GM23338 (cell line): ENCODE data around the gene SESN1. TPM values are rescaled to one million over a fixed set of nuclear protein-coding genes. Genes with fewer than 3 reads are reported as not detected.
A peak's percentile ranks its signal among the peaks of the same experiment; 100 is the strongest.

Source experiments
- ATAC-seq: fragments of 200-7000 bp; cut with Tn5 transposase; 3 replicates; pipeline ENCODE4 v1.9.1; 2020
- DNase-seq: peaks from one replicate; pipeline ENCODE4 v3.0.0-alpha.2; 2015; ENCODE audit warnings: low spot score
- H2AFZ ChIP-seq: fragments of 200-600 bp; sonication (generic); 2 replicates; pipeline ENCODE4 v1.8.0; 2016; ENCODE audit warnings: antibody characterized with exemption, mild to moderate bottlenecking, moderate library complexity
- H3F3A ChIP-seq: fragments of 200-600 bp; sonication (generic); replicated peaks from 2 replicates; pipeline ENCODE4 v1.8.0; 2017; ENCODE audit warnings: antibody characterized with exemption, mixed run types, low read depth
- H3K27ac ChIP-seq: fragments of 200-600 bp; sonication (generic); 2 replicates; pipeline ENCODE4 v1.6.1; 2016; ENCODE audit warnings: low read depth
- H3K27me3 ChIP-seq: fragments of 200-600 bp; sonication (generic); 2 replicates; pipeline ENCODE4 v1.8.0; 2016; ENCODE audit warnings: mild to moderate bottlenecking, mixed run types, moderate library complexity; ENCODE audit not compliant: insufficient read depth
- H3K36me3 ChIP-seq: fragments of 200-600 bp; sonication (generic); 2 replicates; pipeline ENCODE4 v1.8.0; 2016; ENCODE audit warnings: mild to moderate bottlenecking; ENCODE audit not compliant: insufficient read depth
- H3K4me1 ChIP-seq: fragments of 200-600 bp; sonication (generic); 2 replicates; pipeline ENCODE4 v1.8.0; 2016; ENCODE audit warnings: mild to moderate bottlenecking, moderate library complexity; ENCODE audit not compliant: insufficient read depth
- H3K4me2 ChIP-seq: fragments of 200-600 bp; sonication (generic); 2 replicates; pipeline ENCODE4 v1.7.1; 2017; ENCODE audit warnings: mixed run types
- H3K4me3 ChIP-seq: fragments of 200-600 bp; sonication (generic); 2 replicates; pipeline ENCODE4 v1.6.1; 2016; ENCODE audit warnings: mixed run types
- H3K79me2 ChIP-seq: fragments of 200-600 bp; sonication (generic); replicated peaks from 2 replicates; pipeline ENCODE4 v1.8.0; 2017; ENCODE audit warnings: mild to moderate bottlenecking; ENCODE audit not compliant: insufficient read depth
- H3K9me2 ChIP-seq: fragments of 200-600 bp; sonication (generic); 2 replicates; pipeline ENCODE4 v1.8.0; 2017; ENCODE audit not compliant: insufficient read depth
- H4K20me1 ChIP-seq: fragments of 200-600 bp; sonication (generic); replicated peaks from 2 replicates; pipeline ENCODE4 v1.8.0; 2017; ENCODE audit warnings: mild to moderate bottlenecking; ENCODE audit not compliant: insufficient read depth
- H3K27ac Mint-ChIP-seq: 2 replicates; pipeline ENCODE4 v1.8.0; 2020; ENCODE audit warnings: inconsistent platforms, mild to moderate bottlenecking, moderate library complexity, mixed read lengths
- H3K27me3 Mint-ChIP-seq: 3 replicates; pipeline ENCODE4 v1.8.0; 2022; ENCODE audit warnings: low read depth, mild to moderate bottlenecking, moderate library complexity, mixed read lengths, inconsistent platforms; ENCODE audit not compliant: insufficient read depth, poor library complexity
- H3K36me3 Mint-ChIP-seq: 3 replicates; pipeline ENCODE4 v1.8.0; 2021; ENCODE audit warnings: low read depth, mild to moderate bottlenecking, inconsistent platforms, moderate library complexity, mixed read lengths
- H3K4me1 Mint-ChIP-seq: 3 replicates; pipeline ENCODE4 v1.8.0; 2020; ENCODE audit warnings: mild to moderate bottlenecking, inconsistent platforms, mixed read lengths
- H3K4me3 Mint-ChIP-seq: 3 replicates; pipeline ENCODE4 v1.8.0; 2021; ENCODE audit warnings: moderate library complexity, mild to moderate bottlenecking, inconsistent platforms, mixed read lengths
- H3K9me3 Mint-ChIP-seq: 3 replicates; pipeline ENCODE4 v1.8.0; 2020; ENCODE audit warnings: moderate library complexity, mild to moderate bottlenecking, inconsistent platforms, mixed read lengths
- CREB1 ChIP-seq: fragments of 250-450 bp; sonication (Bioruptor Pico); IDR thresholded peaks from 2 replicates; pipeline ENCODE4 v1.5.0; 2020; ENCODE audit warnings: low read depth, mild to moderate bottlenecking, moderate library complexity
- EZH2 ChIP-seq: fragments of 200-600 bp; sonication (generic); IDR thresholded peaks from one replicate; pipeline ENCODE4 v1.8.0; 2017; ENCODE audit warnings: antibody characterized with exemption, mild to moderate bottlenecking, low read depth; ENCODE audit not compliant: unreplicated experiment
- JUNB ChIP-seq: IDR thresholded peaks from one replicate; pipeline ENCODE4 v1.6.1; 2016; ENCODE audit warnings: antibody characterized with exemption; ENCODE audit not compliant: unreplicated experiment
- NANOG ChIP-seq: IDR thresholded peaks from 2 replicates; pipeline ENCODE4 v1.6.1; 2016; ENCODE audit warnings: antibody characterized with exemption, borderline replicate concordance
- POLR2AphosphoS5 ChIP-seq: IDR thresholded peaks from 2 replicates; pipeline ENCODE4 v1.6.1; 2016; ENCODE audit warnings: antibody characterized with exemption, low read depth
- ZNF114 ChIP-seq: fragments of 250-450 bp; sonication (Bioruptor Pico); IDR thresholded peaks from 2 replicates; pipeline ENCODE4 v1.5.0; 2020; ENCODE audit warnings: mild to moderate bottlenecking, moderate library complexity
- ZNF331 ChIP-seq: fragments of 250-450 bp; sonication (Bioruptor Pico); IDR thresholded peaks from 2 replicates; pipeline ENCODE4 v1.5.0; 2020; ENCODE audit warnings: low read depth, mild to moderate bottlenecking, moderate library complexity
- polyA plus RNA-seq: library from polyadenylated mRNA; unstranded; fragments of >200 nt; fragmentation: Nextera tagmentation; extraction: Ambion mirVana; gene quantifications from 2 replicates; pipeline ENCODE4 v1.2.1, GENCODE V29; 2016
- total RNA-seq: library from RNA; depleted of rRNA; stranded (reverse); fragments of >200 nt; shearing (Covaris generic); gene quantifications from 2 replicates; pipeline ENCODE4 v1.2.3, GENCODE V29; 2014
- TF ChIP-seq, protein P1 (sequence below), 2 experiments: fragments of 200-600 bp in 1 of 2; sonication (generic) in 1 of 2; conservative IDR thresholded peaks; 2 replicates each; pipeline versions ENCODE4 v1.5.1 to v1.6.1; 2016 to 2017; ENCODE audit warnings: antibody characterized with exemption in 2 of 2, low read depth in 2 of 2, mild to moderate bottlenecking in 2 of 2, moderate library complexity in 1 of 2
- TF ChIP-seq, protein P2 (sequence below): fragments of 250-450 bp; sonication (Bioruptor Pico); IDR thresholded peaks from 2 replicates; pipeline ENCODE4 v1.5.0; 2020; ENCODE audit warnings: mild to moderate bottlenecking, moderate library complexity
- TF ChIP-seq, protein P3 (sequence below): IDR thresholded peaks from 2 replicates; pipeline ENCODE4 v1.6.1; 2016; ENCODE audit warnings: antibody characterized with exemption

Gene SESN1
- total and polyA plus RNA-seq, 2 experiments from 2014 or later = 26.2 to 36.4 TPM

DNA sequence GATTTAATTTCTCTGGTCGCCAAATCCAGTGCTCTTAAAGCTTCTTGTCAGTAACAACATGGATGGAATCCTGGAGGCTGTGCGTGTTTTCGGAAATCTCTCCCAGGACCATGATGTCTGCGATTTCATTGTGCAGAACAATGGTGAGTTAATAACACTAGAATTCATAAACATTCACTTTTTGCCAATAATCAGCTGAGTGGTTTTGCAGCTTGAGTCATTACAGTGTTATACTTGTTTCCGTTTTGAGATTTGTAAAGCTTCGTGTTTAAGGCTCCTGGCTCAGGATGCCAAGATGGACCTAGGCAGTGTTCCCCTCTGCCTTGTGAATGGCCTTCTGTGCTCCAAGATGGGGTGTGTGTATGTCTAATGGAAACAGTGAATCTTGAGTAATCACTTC is 132.7 kb downstream of the SESN1 start:
- Mint-ChIP-seq H3K9me3 (no peaks in the 10 kb centered on the region), H3K27me3 (no peaks in the 10 kb centered on the region), H3K4me1 (peaks cover 29% of the 10 kb centered on the region), H3K4me3 (no peak overlapping the region), H3K27ac (no peak overlapping the region), H3K36me3 (no peaks in the 10 kb centered on the region; the same call in 2 of the 3 replicates)
- Histone ChIP-seq H3K79me2 (no peaks in the 10 kb centered on the region), H3K4me3 (no peak overlapping the region), H3K27ac (no peak overlapping the region), H3K4me1 (peaks cover 17% of the 10 kb centered on the region), H3K9me2 (no peaks in the 10 kb centered on the region), H3K27me3 (no peaks in the 10 kb centered on the region), H3K4me2 (no peak overlapping the region), H4K20me1 (no peaks in the 10 kb centered on the region), H3K36me3 (no peaks in the 10 kb centered on the region), H3F3A (no peaks in the 10 kb centered on the region), H2AFZ (peak overlapping the region; percentile 8; the same call in 1 of the 2 replicates)
- DNase-seq = no peak
- no peak for ATAC-seq
- no peak for TF ChIP-seq ZNF114 (CRISPR knock-in tag)
- no peak for TF ChIP-seq NANOG
- TF ChIP-seq CREB1 (CRISPR knock-in tag) = no peak
- TF ChIP-seq, protein P1, sequence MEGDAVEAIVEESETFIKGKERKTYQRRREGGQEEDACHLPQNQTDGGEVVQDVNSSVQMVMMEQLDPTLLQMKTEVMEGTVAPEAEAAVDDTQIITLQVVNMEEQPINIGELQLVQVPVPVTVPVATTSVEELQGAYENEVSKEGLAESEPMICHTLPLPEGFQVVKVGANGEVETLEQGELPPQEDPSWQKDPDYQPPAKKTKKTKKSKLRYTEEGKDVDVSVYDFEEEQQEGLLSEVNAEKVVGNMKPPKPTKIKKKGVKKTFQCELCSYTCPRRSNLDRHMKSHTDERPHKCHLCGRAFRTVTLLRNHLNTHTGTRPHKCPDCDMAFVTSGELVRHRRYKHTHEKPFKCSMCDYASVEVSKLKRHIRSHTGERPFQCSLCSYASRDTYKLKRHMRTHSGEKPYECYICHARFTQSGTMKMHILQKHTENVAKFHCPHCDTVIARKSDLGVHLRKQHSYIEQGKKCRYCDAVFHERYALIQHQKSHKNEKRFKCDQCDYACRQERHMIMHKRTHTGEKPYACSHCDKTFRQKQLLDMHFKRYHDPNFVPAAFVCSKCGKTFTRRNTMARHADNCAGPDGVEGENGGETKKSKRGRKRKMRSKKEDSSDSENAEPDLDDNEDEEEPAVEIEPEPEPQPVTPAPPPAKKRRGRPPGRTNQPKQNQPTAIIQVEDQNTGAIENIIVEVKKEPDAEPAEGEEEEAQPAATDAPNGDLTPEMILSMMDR (conservative IDR thresholded peaks at IDR 0.05; ENCODE audit: low read depth in 2 of 2) = no peak
- no peak for TF ChIP-seq ZNF331 (CRISPR knock-in tag)

DNA sequence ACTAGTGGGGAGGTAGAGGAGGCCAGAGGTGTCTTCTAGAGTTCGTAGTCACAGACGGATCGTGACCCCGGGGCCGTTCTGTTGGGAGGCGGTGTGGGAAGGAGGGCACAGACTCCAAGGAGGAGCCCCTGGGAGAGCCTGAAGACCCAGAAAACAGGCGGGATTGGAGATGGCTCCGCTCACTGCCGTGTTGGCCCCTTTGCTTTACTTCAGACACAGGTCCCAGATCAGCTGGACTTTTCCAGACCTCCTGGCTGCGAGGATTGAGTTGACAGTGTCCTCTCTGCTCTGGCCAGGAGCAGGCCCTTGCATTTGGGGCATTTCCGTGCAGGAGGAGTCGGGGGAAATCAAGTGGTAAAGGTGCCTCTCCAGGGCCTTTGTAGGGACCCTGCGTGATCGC is 133.6 kb downstream of the SESN1 start:
- Histone ChIP-seq H3K4me3 (no peak overlapping the region), H3K9me2 (no peaks in the 10 kb centered on the region), H2AFZ (peak overlapping the region; percentile 83; the same call in 1 of the 2 replicates), H3K4me1 (peaks cover 11% of the 10 kb centered on the region), H3F3A (no peaks in the 10 kb centered on the region), H4K20me1 (no peaks in the 10 kb centered on the region), H3K4me2 (no peak overlapping the region), H3K27me3 (no peaks in the 10 kb centered on the region), H3K27ac (no peak overlapping the region), H3K79me2 (no peaks in the 10 kb centered on the region), H3K36me3 (no peaks in the 10 kb centered on the region)
- Mint-ChIP-seq H3K36me3 (no peaks in the 10 kb centered on the region; the same call in 2 of the 3 replicates), H3K4me3 (no peak overlapping the region), H3K4me1 (peaks cover 20% of the 10 kb centered on the region), H3K9me3 (no peaks in the 10 kb centered on the region), H3K27me3 (no peaks in the 10 kb centered on the region), H3K27ac (no peak overlapping the region; the same call in 1 of the 2 replicates)
- TF ChIP-seq, protein P2, sequence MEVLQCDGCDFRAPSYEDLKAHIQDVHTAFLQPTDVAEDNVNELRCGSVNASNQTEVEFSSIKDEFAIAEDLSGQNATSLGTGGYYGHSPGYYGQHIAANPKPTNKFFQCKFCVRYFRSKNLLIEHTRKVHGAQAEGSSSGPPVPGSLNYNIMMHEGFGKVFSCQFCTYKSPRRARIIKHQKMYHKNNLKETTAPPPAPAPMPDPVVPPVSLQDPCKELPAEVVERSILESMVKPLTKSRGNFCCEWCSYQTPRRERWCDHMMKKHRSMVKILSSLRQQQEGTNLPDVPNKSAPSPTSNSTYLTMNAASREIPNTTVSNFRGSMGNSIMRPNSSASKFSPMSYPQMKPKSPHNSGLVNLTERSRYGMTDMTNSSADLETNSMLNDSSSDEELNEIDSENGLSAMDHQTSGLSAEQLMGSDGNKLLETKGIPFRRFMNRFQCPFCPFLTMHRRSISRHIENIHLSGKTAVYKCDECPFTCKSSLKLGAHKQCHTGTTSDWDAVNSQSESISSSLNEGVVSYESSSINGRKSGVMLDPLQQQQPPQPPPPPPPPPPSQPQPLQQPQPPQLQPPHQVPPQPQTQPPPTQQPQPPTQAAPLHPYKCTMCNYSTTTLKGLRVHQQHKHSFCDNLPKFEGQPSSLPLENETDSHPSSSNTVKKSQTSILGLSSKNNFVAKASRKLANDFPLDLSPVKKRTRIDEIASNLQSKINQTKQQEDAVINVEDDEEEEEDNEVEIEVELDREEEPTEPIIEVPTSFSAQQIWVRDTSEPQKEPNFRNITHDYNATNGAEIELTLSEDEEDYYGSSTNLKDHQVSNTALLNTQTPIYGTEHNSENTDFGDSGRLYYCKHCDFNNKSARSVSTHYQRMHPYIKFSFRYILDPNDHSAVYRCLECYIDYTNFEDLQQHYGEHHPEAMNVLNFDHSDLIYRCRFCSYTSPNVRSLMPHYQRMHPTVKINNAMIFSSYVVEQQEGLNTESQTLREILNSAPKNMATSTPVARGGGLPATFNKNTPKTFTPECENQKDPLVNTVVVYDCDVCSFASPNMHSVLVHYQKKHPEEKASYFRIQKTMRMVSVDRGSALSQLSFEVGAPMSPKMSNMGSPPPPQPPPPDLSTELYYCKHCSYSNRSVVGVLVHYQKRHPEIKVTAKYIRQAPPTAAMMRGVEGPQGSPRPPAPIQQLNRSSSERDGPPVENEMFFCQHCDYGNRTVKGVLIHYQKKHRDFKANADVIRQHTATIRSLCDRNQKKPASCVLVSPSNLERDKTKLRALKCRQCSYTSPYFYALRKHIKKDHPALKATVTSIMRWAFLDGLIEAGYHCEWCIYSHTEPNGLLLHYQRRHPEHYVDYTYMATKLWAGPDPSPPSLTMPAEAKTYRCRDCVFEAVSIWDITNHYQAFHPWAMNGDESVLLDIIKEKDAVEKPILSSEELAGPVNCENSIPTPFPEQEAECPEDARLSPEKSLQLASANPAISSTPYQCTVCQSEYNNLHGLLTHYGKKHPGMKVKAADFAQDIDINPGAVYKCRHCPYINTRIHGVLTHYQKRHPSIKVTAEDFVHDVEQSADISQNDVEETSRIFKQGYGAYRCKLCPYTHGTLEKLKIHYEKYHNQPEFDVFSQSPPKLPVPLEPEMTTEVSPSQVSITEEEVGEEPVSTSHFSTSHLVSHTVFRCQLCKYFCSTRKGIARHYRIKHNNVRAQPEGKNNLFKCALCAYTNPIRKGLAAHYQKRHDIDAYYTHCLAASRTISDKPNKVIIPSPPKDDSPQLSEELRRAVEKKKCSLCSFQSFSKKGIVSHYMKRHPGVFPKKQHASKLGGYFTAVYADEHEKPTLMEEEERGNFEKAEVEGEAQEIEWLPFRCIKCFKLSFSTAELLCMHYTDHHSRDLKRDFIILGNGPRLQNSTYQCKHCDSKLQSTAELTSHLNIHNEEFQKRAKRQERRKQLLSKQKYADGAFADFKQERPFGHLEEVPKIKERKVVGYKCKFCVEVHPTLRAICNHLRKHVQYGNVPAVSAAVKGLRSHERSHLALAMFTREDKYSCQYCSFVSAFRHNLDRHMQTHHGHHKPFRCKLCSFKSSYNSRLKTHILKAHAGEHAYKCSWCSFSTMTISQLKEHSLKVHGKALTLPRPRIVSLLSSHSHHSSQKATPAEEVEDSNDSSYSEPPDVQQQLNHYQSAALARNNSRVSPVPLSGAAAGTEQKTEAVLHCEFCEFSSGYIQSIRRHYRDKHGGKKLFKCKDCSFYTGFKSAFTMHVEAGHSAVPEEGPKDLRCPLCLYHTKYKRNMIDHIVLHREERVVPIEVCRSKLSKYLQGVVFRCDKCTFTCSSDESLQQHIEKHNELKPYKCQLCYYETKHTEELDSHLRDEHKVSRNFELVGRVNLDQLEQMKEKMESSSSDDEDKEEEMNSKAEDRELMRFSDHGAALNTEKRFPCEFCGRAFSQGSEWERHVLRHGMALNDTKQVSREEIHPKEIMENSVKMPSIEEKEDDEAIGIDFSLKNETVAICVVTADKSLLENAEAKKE (CRISPR knock-in tag) = no peak
- TF ChIP-seq CREB1 (CRISPR knock-in tag) (no peak), POLR2AphosphoS5 (no peak), JUNB (no peak), ZNF114 (CRISPR knock-in tag) (no peak), EZH2 (no peak)
- TF ChIP-seq, protein P3, sequence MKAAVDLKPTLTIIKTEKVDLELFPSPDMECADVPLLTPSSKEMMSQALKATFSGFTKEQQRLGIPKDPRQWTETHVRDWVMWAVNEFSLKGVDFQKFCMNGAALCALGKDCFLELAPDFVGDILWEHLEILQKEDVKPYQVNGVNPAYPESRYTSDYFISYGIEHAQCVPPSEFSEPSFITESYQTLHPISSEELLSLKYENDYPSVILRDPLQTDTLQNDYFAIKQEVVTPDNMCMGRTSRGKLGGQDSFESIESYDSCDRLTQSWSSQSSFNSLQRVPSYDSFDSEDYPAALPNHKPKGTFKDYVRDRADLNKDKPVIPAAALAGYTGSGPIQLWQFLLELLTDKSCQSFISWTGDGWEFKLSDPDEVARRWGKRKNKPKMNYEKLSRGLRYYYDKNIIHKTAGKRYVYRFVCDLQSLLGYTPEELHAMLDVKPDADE = no peak
- ATAC-seq = no peak
- no peak for DNase-seq
